NCI-H146 (cell line): Measurements from ENCODE around the gene NKIRAS1.
A peak's percentile ranks its signal among the peaks of the same experiment; 100 is the strongest.
"Not testable (repeated sequence)": the region's sequence is repeated elsewhere in the genome, so short reads cannot be mapped to it uniquely, and the experiment has no call there.

Experiments
- DNase-seq: peaks from one replicate; lab custom pipeline; 2025; lab: John Stamatoyannopoulos, UW

Gene NKIRAS1

DNA sequence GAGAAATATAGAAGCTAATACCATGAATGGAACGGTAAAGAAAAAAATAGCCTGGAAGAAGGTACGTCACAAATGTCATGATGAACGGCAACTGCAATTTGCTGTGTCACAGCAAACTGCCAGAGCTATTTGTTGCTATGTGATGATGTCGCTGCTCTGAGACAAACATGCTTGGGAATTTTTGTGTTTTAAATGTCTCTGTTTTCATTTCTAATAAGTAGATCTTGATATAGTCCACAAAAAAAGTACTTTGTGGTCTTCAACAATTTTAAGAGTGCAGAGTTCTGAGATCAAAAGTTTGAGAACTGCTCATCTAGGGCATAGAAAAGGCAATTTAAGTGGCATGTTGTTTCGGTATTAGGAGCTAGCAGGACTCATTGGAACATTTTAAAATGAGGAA, 24.0 kb upstream of the NKIRAS1 start:
- DNase-seq = no peak

DNA sequence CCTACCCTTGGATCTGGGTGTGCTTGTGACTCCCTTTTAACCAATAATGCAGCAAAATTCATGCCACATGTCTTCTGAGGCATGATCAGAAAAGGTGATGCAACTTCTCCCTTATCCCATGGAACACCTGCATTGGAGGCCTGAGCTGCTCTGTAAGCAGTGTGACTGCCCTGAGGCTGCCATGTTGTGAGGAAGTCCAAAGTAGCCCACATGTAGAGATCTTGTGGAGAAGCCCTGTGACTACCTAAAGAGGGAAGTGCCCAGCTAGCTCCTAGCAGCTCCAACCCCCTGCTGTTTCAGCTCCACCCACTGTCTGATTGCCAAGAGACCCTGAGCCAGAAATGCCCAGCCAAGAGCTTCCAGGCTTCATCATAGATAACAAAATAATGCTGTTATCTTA, 21.9 kb upstream of the NKIRAS1 start:
- DNase-seq = no peak

DNA sequence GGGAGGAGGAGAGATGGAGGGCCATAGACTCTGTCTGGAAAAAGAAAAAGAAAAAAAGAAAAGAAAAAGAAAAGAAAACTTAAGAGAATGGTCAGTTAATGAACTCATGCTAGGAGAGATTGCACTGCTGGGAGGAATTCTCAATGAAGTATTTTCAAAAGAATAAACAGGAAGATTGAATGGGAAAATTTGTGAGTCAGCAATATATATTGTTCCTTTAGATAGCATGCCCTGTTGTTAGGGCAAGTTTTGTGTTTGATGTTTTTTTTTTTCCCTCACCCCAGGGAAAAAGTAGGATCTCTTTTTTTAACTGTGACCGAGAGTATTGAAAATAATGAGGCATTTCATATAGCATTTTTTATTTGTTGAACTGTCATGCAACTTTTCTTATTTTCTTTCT, 20.5 kb upstream of the NKIRAS1 start:
- no peak for DNase-seq

DNA sequence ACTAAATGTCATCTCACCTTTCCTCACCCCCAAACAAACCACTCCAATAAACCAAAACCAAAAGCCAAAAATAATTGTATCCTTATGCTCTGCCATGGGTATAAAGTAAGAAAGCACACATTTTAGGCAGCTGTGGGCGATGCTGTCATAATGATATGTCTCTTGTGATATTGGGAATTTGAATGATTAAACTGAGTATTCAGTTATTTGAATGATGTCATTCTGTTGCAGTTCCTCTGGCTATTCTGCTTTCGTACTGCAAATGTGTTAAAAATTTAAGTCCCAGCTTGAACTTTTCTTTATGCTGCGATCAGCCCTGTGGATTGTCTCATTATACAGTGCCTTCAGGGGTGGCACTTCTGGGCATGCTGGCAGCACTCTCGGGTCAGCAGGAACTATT, 17.5 kb upstream of the NKIRAS1 start:
- DNase-seq = no peak

DNA sequence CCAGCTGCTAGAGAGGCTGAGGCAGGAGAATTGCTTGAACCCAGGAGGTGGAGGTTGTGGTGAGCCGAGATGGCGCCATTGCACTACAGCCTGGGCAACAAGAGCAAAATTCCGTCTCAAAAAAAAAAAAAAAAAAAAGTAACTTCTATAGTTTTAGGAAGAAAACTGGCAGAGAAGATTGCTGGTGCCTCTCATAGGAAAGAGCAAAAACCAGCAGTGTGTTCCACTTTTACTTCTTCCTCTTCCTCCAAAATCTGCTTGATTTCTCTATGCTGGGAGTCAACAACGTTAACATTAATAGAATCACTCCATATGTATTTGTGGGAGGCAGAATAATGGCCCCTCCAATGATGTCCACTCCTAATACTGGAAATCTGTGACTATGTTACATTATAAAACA, 15.8 kb upstream of the NKIRAS1 start:
- DNase-seq = no peak

DNA sequence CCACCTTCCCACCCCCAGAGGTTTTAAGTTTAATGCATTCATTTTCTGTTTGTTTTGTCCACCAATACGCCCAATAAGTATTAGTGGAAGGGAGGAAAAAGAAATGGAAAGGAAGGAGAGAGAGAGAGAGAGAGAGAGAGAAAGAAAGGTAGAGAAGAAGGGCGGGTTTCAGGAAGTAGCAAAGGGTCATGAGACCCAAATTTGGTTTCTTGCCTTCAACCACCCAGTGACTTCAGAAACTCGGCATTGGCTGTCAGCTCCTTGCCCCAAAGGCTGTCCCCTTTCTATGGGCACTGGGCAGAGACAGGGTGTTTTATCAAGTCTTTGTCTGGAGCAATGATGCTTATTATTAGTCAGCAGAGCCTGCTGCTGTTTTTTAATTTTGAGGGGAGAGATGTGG, 14.8 kb upstream of the NKIRAS1 start:
- no peak for DNase-seq

DNA sequence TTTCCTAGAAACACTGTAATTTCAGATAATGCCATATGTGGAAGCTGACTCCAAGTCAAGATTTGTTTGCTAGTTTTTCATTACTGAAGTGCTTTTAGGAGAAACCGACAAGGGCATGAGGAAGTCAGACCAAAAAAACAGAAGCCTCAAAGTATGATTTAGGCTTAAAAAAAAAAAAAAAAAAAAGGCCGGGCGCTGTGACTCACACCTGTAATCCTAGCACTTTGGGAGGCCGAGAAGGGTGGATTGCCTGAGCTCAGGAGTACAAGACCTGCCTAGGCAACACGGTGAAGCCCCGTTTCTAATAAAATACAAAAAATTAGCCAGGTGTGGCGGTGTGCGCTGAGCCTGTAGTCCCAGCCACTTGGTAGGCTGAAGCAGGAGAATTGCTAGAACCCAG, 11.7 kb upstream of the NKIRAS1 start:
- no peak for DNase-seq

DNA sequence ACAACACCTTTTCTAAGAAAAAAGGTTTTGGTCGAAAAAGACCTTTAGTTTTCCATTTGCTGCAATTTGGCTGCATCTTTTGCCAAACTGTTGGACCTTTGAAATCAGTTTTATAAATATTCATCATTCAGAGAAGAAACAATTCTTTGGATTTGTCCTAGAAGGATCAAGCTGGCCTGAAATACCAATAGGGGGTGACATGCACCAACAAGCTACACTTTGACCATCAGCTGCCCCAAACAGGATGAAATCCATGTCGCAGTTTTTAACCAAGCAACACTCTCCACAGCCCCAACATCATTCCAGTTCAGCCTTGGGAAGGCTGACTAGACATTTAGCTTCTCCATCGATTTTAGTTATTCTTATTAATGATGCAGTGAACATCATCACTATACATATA, 9.9 kb upstream of the NKIRAS1 start:
- no peak for DNase-seq

DNA sequence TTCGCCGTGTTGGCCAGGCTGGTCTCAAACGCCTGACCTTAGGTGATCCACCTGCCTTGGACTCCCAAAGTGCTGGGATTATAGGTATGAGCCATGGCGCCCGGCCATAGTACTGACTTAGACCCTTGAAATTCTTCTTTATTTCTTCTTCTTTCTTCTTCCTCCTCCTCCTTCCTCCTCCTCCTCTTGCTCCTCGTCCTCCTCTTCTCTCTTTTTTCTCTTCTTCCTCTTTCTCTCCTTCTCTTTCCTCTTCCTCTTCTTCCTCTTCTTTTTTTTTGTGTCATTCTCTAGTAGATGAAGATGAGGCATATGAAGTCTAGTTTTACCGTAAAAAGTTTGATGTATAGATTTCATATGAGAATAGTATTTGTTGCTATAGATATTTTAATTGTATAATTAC, 9.5 kb upstream of the NKIRAS1 start:
- no peak for DNase-seq

DNA sequence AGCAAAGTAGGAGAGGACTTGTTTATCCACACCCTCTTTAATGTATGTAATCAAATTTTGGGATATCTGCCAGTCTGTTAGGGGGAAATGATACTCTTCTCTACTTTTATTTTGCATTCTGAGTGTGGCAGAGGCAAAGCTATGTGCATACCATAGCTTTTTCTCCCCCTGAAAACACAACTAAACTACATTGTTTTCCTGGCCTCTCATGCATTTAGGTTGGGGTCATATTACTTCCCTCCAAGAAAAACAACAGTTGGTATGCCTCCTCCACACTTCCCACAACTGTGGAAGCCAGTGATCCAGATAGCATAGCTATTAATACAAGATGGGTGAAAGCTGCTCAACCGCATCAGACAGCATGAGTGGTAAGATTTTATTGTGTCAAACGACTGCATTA, 7.0 kb upstream of the NKIRAS1 start:
- DNase-seq = no peak

DNA sequence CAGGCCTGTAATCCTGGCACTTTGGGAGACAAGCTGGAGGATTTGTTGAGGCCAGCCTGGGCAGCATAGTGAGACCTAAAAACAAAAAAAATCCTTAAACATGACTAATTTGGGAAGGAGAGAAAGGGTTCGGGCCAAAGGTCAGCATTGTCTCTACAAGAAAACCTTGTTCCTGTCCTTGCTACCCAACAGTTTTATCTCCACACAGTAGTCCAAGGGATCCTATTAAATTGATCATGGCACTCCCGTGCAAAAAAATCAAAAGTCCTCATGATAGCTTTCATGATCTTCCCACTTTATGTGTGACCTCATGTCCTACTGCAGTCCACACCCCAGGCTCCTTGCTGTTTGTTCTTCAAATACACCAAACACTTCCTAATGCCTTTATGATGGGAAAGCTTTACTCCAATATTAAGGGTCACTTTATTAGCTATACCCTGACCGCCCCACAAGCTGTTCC, 4.3 kb upstream of the NKIRAS1 start:
- no peak for DNase-seq

DNA sequence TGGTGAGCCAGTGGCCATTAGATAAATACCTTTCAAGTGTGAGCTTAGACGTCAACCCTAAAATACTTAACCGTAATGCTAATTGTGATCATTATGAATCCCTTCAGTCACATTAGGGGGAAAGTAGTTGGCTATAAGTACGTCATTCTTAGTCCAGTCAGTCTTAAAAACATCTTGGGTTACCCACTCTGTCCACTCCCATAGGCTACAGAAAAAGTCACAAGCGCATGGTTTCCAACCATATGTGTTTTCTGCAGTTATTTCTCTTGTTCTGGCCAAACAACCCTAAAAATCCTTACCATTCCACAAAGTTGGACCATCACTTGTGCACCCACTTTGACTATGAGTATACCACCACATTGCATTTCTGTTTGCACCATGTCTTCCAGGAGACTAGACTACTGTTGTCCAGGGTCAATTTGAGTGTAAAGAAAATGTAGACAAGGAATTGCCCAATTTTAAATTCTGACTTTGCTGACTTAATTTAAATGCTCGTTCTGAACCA, 3.4 kb upstream of the NKIRAS1 start:
- no peak for DNase-seq

DNA sequence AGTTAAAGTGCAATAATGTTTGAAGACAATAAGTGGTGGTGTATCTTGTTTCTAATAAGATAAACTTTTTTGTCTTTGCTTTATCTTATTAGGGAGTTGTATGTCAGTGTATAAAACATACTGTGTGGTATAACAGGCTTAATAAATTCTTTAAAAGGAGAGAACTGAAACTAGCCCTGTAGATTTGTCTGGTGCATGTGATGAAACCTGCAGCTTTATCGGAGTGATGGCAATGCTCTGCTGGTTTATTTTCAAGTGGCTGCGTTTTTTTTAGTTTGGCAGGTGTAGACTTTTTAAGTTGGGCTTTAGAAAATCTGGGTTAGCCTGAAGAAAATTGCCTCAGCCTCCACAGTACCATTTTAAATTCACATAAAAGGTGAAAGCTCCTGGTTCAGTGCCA, 2.8 kb upstream of the NKIRAS1 start:
- no peak for DNase-seq

DNA sequence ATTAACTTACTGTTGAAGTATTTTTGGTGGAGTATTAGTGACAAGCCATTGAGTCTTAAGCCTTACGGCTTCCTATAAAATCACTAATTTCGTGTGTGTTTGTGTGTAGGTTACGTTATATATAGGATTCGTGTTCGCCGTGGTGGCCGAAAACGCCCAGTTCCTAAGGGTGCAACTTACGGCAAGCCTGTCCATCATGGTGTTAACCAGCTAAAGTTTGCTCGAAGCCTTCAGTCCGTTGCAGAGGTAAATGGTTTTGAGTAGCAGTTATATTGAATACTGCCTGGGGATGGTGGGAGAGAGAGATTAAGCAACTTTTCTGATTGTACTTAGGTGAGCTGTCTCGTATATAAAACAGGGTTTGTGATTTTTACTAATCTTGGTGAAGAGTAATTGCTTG, 1.5 kb upstream of the NKIRAS1 start:
- DNase-seq = not testable (repeated sequence)

DNA sequence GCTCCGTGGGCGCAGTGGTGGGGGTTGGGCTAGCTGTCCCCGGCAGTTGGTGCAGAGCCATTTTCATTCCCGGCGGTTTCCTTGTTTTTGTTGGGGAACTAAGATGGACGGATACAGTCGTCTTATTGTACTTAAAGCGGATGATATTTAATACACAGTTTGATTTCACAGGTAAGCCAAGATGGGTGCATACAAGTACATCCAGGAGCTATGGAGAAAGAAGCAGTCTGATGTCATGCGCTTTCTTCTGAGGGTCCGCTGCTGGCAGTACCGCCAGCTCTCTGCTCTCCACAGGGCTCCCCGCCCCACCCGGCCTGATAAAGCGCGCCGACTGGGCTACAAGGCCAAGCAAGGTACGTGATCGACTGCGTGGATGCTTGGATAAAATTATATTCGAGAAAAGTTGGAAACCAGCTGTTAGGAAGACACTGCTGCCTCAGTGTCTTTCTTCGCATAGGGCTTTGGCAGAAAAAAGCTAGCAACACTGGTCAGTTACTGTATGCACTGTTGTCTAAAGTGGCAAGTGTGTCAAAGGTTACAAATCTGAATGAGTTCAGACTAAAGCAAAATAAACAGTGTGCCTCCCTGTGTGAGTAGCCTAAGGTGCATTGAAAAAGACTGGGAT, 1.0 kb upstream of the NKIRAS1 start:
- DNase-seq = peak; percentile 62

DNA sequence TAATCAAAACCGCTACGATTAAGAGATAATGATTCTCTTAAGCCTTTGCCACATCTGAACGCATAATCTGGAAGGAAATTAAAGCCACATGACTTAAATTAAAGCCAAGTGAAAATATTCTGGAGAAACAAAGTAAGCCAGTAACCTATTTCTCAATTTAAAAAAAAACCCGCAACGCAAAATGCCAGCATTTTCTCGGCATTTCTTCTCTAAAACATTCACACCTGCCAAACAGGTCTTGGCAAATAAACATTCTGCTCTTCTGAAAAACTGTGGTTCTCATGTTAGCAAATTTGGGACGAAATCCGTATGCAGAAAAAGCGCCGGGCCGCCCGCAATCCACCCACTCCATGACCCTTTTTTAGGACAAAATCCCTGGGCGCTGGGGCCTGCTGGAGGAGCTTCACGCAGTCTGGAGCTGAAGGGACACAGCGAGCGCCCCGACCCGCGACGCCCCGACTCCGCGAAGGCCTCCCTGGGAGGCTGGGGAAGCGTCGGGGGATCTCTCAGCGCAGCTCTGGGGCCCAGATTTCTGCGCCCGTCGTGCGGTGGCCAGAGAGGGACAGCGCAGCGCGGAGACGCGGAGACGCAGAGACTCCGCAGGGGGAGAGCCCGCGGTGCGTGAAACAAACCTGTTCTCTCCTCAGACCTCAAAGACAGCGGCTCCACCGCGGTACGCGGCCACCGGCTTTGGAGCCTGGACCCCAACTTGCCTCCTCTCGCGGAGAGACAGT, 471 bp downstream of the NKIRAS1 start:
- DNase-seq = no peak

DNA sequence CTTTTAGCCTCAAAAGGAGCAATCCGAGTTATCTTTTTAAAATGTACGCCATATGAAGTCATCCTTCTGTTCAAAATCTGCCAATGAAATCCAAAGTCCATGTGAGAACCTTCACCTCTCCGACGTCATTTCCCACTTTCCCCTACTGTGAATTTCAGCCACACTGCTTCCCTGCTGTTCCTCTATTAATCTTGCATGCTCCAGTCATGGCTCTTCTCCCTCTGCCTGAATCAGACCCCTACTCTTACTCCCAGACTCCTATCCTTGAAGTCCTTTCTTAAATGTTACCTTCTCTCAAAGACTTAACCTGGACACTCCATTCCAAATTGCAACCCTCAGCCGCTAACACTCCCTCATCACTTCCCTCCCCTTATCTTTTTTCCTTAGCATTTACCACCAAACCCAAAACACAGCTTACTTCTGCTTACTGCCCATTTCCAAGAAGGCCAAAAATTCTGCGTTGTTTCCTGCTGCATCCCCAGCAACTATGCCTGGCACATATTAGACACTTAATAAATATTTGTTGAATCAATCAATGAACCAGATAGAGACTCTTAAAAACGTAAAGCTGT, 1.2 kb downstream of the NKIRAS1 start:
- DNase-seq = peak; percentile 22

DNA sequence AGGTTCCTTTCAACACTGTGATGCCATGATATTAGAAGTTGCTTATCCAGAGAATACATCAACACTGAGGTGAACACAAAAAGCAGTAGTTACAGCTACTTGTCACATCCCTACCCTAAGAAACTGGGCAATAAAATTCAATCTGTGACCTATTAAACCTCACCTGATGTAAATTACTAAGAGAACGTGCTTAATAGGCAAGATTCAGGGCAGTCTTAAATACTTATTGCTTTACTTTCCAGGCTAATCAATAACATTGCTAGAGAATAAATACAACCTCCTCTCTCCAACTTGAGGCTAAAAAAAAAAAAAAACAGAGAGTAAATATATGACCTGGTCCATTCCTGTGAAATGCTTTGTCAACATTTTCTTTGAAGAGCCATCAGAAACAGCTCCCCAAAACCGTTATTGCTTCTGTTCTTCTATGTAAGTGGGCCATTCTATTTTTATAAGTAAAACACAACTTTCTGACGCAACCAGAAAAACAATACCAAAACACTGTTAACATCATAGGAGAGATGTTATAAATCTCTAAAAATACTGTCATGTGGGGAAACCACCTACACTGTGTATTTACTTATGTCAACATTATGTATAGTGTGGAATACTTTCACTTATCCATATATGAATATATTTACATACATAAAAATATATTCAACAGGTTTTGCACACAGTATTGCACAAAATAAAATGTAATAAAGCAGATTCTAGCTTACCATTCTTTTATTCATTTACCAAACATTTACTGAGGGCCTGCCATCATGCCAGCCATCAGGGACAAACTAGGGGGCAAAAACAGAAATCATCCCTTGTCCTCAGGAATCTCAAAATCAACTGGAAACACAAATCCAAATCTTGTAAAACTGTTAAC, 2.7 kb downstream of the NKIRAS1 start:
- DNase-seq = no peak

DNA sequence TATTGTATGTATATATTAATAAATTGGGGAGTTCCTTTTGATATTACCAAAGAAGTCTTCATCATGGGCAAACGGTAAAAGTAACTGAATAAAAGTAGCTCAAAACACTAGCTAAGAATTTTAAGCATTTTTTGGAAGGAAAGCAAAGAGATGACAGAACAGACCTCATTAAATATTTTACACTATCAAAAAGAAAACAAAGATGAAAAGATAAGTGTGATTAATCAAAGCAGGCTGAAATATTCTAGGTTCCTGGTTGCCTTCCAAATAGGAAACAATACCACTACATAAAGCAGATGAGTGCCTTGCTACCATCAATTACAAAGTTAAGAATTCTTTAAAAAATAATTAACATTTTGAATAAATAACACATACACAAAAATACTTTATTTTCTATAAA, 3.6 kb downstream of the NKIRAS1 start:
- DNase-seq = no peak

DNA sequence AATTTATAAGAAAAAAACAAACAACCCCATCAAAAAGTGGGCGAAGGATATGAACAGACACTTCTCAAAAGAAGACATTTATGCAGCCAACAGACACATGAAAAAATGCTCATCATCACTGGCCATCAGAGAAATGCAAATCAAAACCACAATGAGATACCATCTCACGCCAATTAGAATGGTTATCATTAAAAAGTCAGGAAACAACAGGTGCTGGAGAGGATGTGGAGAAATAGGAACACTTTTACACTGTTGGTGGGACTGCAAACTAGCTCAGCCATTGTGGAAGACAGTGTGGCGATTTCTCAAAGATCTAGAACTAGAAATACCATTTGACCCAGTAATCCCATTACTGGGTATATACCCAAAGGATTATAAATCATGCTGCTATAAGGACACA, 4.5 kb downstream of the NKIRAS1 start:
- not testable (repeated sequence) for DNase-seq

DNA sequence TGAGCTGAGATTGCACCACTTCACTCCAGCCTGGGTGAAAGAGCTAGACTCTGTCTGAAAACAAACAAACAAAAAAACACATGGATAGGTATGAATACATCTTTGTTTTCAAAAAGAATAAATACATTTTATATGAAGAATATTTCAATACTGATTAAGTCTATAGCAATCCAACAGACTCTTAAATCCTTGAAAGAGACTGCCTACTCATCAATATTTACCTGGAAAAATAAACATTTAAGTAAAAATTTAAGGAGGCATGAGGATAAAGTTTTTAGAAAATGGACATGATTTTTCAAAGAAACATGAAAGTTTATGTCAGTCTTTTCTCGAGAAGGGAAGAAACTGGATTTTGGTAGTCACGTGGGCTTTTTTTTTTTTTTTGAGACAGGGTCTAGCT, 5.4 kb downstream of the NKIRAS1 start:
- DNase-seq = no peak

DNA sequence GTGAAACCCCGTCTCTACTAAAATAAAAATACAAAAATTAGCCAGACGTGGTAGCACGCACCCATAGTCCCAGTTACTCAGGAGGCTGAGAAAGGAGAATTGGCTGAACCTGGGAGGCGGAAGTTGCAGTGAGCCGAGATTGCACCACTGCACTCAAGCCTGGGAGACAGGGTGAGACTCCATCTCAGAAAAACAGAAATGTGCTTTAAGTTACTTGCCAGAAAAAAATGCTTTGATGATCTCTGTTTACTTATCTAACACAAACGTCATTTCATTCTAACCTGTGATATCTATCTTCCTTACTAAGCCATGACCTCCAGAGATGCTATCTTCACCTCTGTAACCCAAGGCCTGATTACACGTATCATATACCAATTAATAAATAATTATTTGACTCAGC, 7.4 kb downstream of the NKIRAS1 start:
- DNase-seq = no peak
